Vagina (tissue), 2 donors: ENCODE data around the gene KIAA0825. TPM values are rescaled to one million over a fixed set of nuclear protein-coding genes. Genes with fewer than 3 reads are reported as not detected.

Experiments used
- DNase-seq, 2 donors: peaks; one replicate each; pipeline ENCODE4 v3.0.0-alpha.2; 2017; ENCODE audit errors: extremely low spot score in 2 of 2
- H3K27ac ChIP-seq: fragments of 200-600 bp; sonication (generic); one replicate; pipeline ENCODE4 v1.5.1; 2019
- H3K27me3 ChIP-seq: fragments of 200-600 bp; sonication (generic); one replicate; pipeline ENCODE4 v1.5.1; 2019
- H3K36me3 ChIP-seq, 2 donors: fragments of 200-600 bp; sonication (generic); one replicate each; pipeline ENCODE4 v1.5.1; 2017 to 2019
- H3K4me1 ChIP-seq: fragments of 200-600 bp; sonication (generic); one replicate; pipeline ENCODE4 v1.5.1; 2019
- H3K4me3 ChIP-seq, 2 donors: fragments of 200-600 bp; sonication (generic); 1 replicate in 1 of 2; 2 replicates in 1 of 2; pipeline ENCODE4 v1.5.1; 2016 to 2019
- H3K9me3 ChIP-seq: fragments of 200-600 bp; sonication (generic); one replicate; pipeline ENCODE4 v1.5.1; 2019
- CTCF ChIP-seq, 3 experiments: fragments of 450-650 bp in 2 of 3; fragments of 200-600 bp in 1 of 3; sonication (generic) in 1 of 3; IDR thresholded peaks; one replicate each; pipeline ENCODE4 v1.5.1; 2017 to 2019; ENCODE audit warnings: antibody characterized with exemption in 3 of 3, mild to moderate bottlenecking in 2 of 3, moderate library complexity in 2 of 3
- POLR2A ChIP-seq, 2 donors: fragments of 450-650 bp; IDR thresholded peaks; one replicate each; pipeline ENCODE4 v1.6.1; 2017; ENCODE audit warnings: antibody characterized with exemption in 2 of 2, mild to moderate bottlenecking in 2 of 2, moderate library complexity in 2 of 2
- POLR2AphosphoS5 ChIP-seq, 2 donors: sonication (generic); formaldehyde crosslinking; IDR thresholded peaks; one replicate each; pipeline ENCODE4 v1.9.0; 2017; ENCODE audit warnings: antibody characterized with exemption in 2 of 2, mild to moderate bottlenecking in 2 of 2, low read depth in 1 of 2; ENCODE audit not compliant: insufficient read depth in 1 of 2
- intact Hi-C: fragments of 100-400 bp; cut with DNase I; formaldehyde crosslinking; loops from one replicate; pipeline ENCODE4 v1.15.1; 2023
- total RNA-seq: library from RNA; depleted of rRNA; stranded (reverse); fragments of >200 nt; gene quantifications from one replicate; pipeline ENCODE4 v1.2.3, GENCODE V29; 2016

KIAA0825 gene
- total RNA-seq, 1 donor from 2014 or later = 2.5 TPM

DNA sequence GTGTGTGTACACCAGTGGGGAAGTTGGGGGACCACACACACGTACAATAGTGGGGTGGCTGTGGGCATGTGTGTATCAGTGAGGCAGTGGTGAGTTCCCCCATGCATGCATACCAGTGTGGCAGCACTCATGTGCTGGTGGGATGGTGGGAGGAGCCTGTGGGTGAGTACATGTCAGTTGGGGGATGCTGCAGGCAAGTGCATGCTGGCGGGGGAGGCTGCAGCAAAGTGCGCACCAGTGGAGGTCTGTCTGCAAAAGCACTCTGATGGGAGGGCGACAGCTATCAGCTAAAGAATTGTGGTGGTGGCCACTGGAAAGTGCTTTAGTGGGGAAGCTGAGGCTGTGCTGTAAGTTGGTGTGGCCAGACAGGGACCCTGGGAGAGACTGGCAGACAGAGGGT, 418.8 kb downstream of the KIAA0825 start:
- intact Hi-C loops = no loop called here
- H3K4me3 ChIP-seq = no peak overlapping the region
- H3K27ac ChIP-seq = no peak overlapping the region
- H3K4me1 ChIP-seq = no peaks in the 10 kb centered on the region
- no peak for DNase-seq
- no peaks in the 10 kb centered on the region for H3K36me3 ChIP-seq
- H3K27me3 ChIP-seq = no peaks in the 10 kb centered on the region
- no peaks in the 10 kb centered on the region for H3K9me3 ChIP-seq
- TF ChIP-seq POLR2A (IDR thresholded peaks at IDR 0.05) = no peak
- no peak for TF ChIP-seq CTCF (IDR thresholded peaks at IDR 0.05)
- TF ChIP-seq POLR2AphosphoS5 (IDR thresholded peaks at IDR 0.05; ENCODE audit: insufficient read depth in 1 of 2, low read depth in 1 of 2) = no peak

GRCh38 chr5:94197970-94198369, 420.4 kb downstream of the KIAA0825 start:
- H3K9me3 ChIP-seq = no peaks in the 10 kb centered on the region
- no peak overlapping the region for H3K4me3 ChIP-seq
- no peaks in the 10 kb centered on the region for H3K4me1 ChIP-seq
- intact Hi-C loops = no loop called here
- H3K27me3 ChIP-seq = no peaks in the 10 kb centered on the region
- TF ChIP-seq CTCF (IDR thresholded peaks at IDR 0.05) (no peak), POLR2AphosphoS5 (IDR thresholded peaks at IDR 0.05; ENCODE audit: insufficient read depth in 1 of 2, low read depth in 1 of 2) (no peak)
- H3K27ac ChIP-seq = no peak overlapping the region
- DNase-seq = no peak
- H3K36me3 ChIP-seq = no peaks in the 10 kb centered on the region

DNA sequence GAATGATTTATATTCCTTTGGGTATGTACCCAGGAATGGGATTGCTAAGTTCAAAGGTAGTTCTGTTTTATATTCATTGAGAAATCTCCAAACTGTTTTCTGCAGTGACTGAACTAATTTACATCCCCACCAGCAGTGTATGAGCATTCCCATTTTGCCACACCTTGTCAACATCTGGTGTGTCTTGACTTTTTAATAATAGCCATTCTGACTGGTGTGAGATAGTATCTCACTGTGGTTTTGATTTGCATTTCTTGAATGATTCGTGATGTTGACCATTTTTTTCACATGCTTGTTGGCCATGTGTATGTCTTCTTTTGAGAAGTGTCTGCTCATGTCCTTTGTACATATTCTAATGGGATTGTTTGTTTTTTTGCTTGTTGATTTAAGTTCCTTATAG, 421.5 kb downstream of the KIAA0825 start:
- TF ChIP-seq POLR2AphosphoS5 (IDR thresholded peaks at IDR 0.05; ENCODE audit: insufficient read depth in 1 of 2, low read depth in 1 of 2) (no peak), CTCF (IDR thresholded peaks at IDR 0.05) (no peak), POLR2A (IDR thresholded peaks at IDR 0.05) (no peak)
- no peak for DNase-seq
- Histone ChIP-seq H3K27ac (no peak overlapping the region), H3K4me1 (no peaks in the 10 kb centered on the region), H3K9me3 (no peaks in the 10 kb centered on the region), H3K36me3 (no peaks in the 10 kb centered on the region), H3K4me3 (no peak overlapping the region), H3K27me3 (no peaks in the 10 kb centered on the region)
- intact Hi-C loops = no loop called here

- no peaks in the 10 kb centered on the region for H3K4me1 ChIP-seq
- H3K9me3 ChIP-seq = no peaks in the 10 kb centered on the region
- no peak overlapping the region for H3K27ac ChIP-seq
- no peak overlapping the region for H3K4me3 ChIP-seq
- intact Hi-C loops = no loop called here
- H3K36me3 ChIP-seq = no peaks in the 10 kb centered on the region
- no peak for DNase-seq
- TF ChIP-seq CTCF (IDR thresholded peaks at IDR 0.05) (no peak), POLR2AphosphoS5 (IDR thresholded peaks at IDR 0.05; ENCODE audit: insufficient read depth in 1 of 2, low read depth in 1 of 2) (no peak), POLR2A (IDR thresholded peaks at IDR 0.05) (no peak)
- H3K27me3 ChIP-seq = no peaks in the 10 kb centered on the region
Observed at GRCh38 chr5:94192658-94193391, 425.6 kb downstream of the KIAA0825 start.

- no peaks in the 10 kb centered on the region for H3K4me1 ChIP-seq
- H3K4me3 ChIP-seq = no peak overlapping the region
- no peaks in the 10 kb centered on the region for H3K9me3 ChIP-seq
- no peak overlapping the region for H3K27ac ChIP-seq
- H3K27me3 ChIP-seq = no peaks in the 10 kb centered on the region
- intact Hi-C loops = no loop called here
- TF ChIP-seq CTCF (IDR thresholded peaks at IDR 0.05) (no peak), POLR2A (IDR thresholded peaks at IDR 0.05) (no peak), POLR2AphosphoS5 (IDR thresholded peaks at IDR 0.05; ENCODE audit: insufficient read depth in 1 of 2, low read depth in 1 of 2) (no peak)
- no peak for DNase-seq
- H3K36me3 ChIP-seq = no peaks in the 10 kb centered on the region
Observed at GRCh38 chr5:94191604-94192003, 426.8 kb downstream of the KIAA0825 start.
